ENCODE measurements around the gene AKAP6.

Gene AKAP6

DNA sequence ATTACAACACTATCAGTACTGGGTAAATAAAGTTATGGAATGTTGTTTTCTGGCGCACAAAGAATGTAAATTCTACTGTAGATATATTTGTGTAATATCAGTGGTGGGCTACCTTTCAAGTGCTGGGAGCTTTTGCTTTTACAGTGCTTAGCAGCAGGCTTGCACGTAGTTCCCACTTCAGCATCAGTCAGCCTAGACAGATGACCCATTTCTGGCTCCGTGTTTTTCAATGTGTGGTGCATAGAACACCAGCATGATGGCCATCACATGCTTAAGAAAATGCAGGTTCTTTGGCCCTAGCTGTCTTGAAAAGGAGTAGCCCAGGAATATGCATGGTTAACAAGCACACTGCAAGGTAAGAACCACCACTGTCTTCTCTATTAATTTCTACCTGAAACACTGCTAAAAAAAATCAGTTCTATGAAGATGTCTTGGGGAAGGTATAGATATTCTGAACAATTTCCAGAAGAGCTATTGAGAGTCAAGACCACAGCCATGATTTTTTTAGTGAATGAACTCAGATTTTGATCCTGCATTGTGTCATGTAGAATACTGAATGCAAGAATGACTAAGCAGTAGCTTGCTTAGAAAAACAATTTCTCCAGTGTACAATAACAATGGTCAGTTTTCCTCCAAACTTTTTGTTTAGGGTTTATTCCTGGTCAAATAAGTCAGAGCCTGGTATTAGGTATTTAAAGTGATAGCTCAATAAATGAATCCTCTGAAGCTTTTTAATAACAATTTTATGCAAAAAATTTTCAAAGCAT lies 195.7 kb downstream of the AKAP6 start:
- H3K4me2 ChIP-seq, result no peak overlapping the region
- H4K20me1 ChIP-seq (ENCODE audit: insufficient read depth), result no peaks in the 10 kb centered on the region
- H3K27ac ChIP-seq, result no peak overlapping the region
- TF ChIP-seq, protein P1, sequence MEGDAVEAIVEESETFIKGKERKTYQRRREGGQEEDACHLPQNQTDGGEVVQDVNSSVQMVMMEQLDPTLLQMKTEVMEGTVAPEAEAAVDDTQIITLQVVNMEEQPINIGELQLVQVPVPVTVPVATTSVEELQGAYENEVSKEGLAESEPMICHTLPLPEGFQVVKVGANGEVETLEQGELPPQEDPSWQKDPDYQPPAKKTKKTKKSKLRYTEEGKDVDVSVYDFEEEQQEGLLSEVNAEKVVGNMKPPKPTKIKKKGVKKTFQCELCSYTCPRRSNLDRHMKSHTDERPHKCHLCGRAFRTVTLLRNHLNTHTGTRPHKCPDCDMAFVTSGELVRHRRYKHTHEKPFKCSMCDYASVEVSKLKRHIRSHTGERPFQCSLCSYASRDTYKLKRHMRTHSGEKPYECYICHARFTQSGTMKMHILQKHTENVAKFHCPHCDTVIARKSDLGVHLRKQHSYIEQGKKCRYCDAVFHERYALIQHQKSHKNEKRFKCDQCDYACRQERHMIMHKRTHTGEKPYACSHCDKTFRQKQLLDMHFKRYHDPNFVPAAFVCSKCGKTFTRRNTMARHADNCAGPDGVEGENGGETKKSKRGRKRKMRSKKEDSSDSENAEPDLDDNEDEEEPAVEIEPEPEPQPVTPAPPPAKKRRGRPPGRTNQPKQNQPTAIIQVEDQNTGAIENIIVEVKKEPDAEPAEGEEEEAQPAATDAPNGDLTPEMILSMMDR (conservative IDR thresholded peaks at IDR 0.05; ENCODE audit: low read depth, low read length), result no peak
- H3K36me3 ChIP-seq (ENCODE audit: insufficient read depth), result no peaks in the 10 kb centered on the region
- no peaks in the 10 kb centered on the region for H3K79me2 ChIP-seq (ENCODE audit: insufficient read depth, low read depth)
- H3K4me1 ChIP-seq (ENCODE audit: low read depth, poor library complexity, severe bottlenecking), result no peaks in the 10 kb centered on the region
- H3K9ac ChIP-seq, result no peak overlapping the region
- H2AFZ ChIP-seq (ENCODE audit: low read depth), result no peak overlapping the region
- no peaks in the 10 kb centered on the region for H3K27me3 ChIP-seq (ENCODE audit: insufficient read depth, low read depth)
- H3K4me3 ChIP-seq (IDR thresholded peaks at IDR 0.05; ENCODE audit: insufficient read depth, low read depth, low read length), result no peak overlapping the region

DNA sequence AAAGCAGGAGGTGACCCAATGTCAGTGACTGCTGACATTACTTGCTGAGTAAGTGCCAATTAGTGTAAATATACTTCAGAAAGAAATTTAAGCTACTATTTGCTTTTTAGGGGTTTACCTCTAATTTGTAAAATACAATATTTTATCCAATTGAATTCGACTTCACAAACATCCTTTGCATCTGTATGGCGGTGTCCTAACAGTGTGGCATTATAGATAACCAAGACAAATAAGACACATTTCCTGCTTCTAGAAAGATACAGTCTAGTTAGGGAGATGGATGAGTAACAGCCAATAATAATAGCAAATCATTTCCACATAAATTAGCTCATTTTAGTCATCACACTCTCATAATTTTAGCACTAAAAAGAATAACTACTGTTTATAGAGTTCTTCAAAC lies 196.5 kb downstream of the AKAP6 start:
- TF ChIP-seq, protein P1 (conservative IDR thresholded peaks at IDR 0.05; ENCODE audit: low read depth, low read length), result no peak
- no peak overlapping the region for H3K4me2 ChIP-seq
- H4K20me1 ChIP-seq (ENCODE audit: insufficient read depth), result no peaks in the 10 kb centered on the region
- no peak overlapping the region for H3K9ac ChIP-seq
- H3K4me1 ChIP-seq (ENCODE audit: low read depth, poor library complexity, severe bottlenecking), result no peaks in the 10 kb centered on the region
- H2AFZ ChIP-seq (ENCODE audit: low read depth), result no peak overlapping the region
- H3K4me3 ChIP-seq (IDR thresholded peaks at IDR 0.05; ENCODE audit: insufficient read depth, low read depth, low read length), result no peak overlapping the region
- H3K27ac ChIP-seq, result no peak overlapping the region
- no peaks in the 10 kb centered on the region for H3K36me3 ChIP-seq (ENCODE audit: insufficient read depth)
- H3K79me2 ChIP-seq (ENCODE audit: insufficient read depth, low read depth), result no peaks in the 10 kb centered on the region
- H3K27me3 ChIP-seq (ENCODE audit: insufficient read depth, low read depth), result no peaks in the 10 kb centered on the region

DNA sequence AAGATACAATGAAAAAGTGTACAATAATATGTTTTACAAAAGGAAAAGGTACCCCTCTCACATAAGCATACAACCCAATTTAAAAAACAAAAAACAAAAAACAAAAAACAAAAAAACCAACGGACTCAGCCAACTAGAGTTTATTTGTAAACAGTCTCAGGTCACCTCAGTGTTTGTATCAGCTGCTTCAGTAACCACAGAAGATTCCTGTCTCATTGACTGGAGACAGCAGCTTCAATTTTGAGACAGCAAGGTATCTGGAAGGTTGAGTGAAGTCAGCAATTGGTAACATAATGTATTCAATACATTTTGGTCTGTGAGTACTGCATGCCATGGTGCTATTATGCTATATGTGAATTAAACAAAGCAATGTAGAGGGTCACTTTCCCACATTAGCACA lies 201.7 kb downstream of the AKAP6 start:
- TF ChIP-seq, protein P1 (conservative IDR thresholded peaks at IDR 0.05; ENCODE audit: low read depth, low read length), result no peak

DNA sequence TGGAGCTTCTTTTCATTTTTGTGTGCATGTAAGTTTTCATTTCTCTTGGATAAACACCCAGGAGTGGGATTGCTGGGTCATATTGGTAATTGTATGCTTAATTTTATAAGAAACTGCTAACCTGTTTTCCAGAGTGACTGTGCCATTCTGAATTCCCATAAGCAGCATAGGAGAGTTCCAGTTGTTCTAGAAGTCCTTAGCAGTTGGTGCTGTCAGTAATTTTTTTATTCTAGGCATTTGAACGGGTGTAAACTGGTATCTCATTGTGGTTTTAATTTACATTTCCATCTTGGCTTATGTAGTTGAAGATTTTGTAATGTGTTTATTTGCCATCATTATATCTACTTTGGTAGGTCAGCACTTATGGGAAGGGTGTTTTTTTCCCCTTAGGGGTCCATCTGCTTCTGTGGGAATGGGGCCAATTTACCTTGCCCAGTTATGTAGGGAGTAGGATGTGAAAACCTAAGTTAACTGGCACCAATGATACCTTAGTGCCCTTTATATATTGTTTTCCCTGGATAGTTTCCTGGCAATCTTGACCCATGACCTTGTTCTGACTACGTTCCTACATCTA lies 202.9 kb downstream of the AKAP6 start:
- no peak overlapping the region for H3K4me2 ChIP-seq
- H3K9ac ChIP-seq, result no peak overlapping the region
- no peaks in the 10 kb centered on the region for H3K4me1 ChIP-seq (ENCODE audit: low read depth, poor library complexity, severe bottlenecking)
- TF ChIP-seq, protein P1 (conservative IDR thresholded peaks at IDR 0.05; ENCODE audit: low read depth, low read length), result no peak
- H3K4me3 ChIP-seq (IDR thresholded peaks at IDR 0.05; ENCODE audit: insufficient read depth, low read depth, low read length), result no peak overlapping the region
- no peaks in the 10 kb centered on the region for H3K79me2 ChIP-seq (ENCODE audit: insufficient read depth, low read depth)
- no peaks in the 10 kb centered on the region for H4K20me1 ChIP-seq (ENCODE audit: insufficient read depth)
- no peaks in the 10 kb centered on the region for H3K27me3 ChIP-seq (ENCODE audit: insufficient read depth, low read depth)
- H3K36me3 ChIP-seq (ENCODE audit: insufficient read depth), result no peaks in the 10 kb centered on the region
- H2AFZ ChIP-seq (ENCODE audit: low read depth), result no peak overlapping the region
- no peak overlapping the region for H3K27ac ChIP-seq

More for the DNA sequence above, 201.7 kb downstream of the AKAP6 start:
- Histone ChIP-seq H3K36me3 (ENCODE audit: insufficient read depth) (no peaks in the 10 kb centered on the region), H3K4me1 (ENCODE audit: low read depth, poor library complexity, severe bottlenecking) (no peaks in the 10 kb centered on the region), H3K4me2 (no peak overlapping the region), H3K27ac (no peak overlapping the region), H2AFZ (ENCODE audit: low read depth) (no peak overlapping the region), H3K4me3 (IDR thresholded peaks at IDR 0.05; ENCODE audit: insufficient read depth, low read depth, low read length) (no peak overlapping the region), H4K20me1 (ENCODE audit: insufficient read depth) (no peaks in the 10 kb centered on the region), H3K79me2 (ENCODE audit: insufficient read depth, low read depth) (no peaks in the 10 kb centered on the region), H3K9ac (no peak overlapping the region), H3K27me3 (ENCODE audit: insufficient read depth, low read depth) (no peaks in the 10 kb centered on the region)

Measured in KMS-11 (cell line).